Measurements from ENCODE around the gene TARBP1. TPM values are rescaled to one million over a fixed set of nuclear protein-coding genes. Genes with fewer than 3 reads are reported as not detected.
"Not testable (repeated sequence)": the region's sequence is repeated elsewhere in the genome, so short reads cannot be mapped to it uniquely, and the experiment has no call there.

Gene TARBP1
- total RNA-seq, 1 experiment from 2014 or later, result 28.7 TPM

DNA sequence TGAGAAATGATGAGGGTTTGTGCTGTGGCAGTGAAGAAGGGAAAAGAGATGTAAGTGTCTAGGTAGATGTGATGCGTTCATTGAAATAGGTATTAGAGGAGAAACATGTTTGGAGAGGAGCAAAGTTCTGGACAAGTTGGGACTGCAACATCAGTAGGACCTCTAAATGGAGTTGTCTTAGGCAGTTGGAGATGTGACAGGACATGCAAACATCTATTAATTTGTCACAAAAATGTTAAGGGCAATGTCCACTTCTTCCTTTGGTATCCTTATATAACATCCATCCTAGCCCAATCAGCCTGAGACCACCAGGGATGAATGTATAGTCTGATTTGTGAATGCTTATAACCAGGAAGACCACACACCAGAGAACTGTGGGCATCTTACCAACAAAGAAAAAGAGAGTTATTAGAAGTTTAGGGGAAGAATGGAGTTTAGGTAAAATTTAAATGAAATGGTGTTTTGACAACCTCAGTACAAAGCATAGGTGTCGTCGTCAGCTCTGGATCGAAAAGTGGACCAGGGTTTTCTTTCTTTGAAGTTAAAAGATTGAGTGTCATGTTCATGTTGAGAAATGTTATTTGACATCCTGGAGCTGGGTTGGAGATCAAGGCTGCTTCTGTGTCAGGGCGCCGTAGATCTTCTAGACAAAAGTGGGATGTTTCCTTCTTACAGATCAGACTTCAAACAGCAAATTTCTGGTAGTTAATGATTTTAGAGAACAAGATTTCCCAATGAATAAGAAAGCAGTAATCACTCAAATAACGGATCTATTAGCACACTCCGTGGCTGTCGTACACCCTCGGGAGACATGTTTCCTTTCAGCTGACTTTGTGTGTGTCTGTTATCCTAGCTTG lies 97.1 kb downstream of the TARBP1 start:
- no peak for DNase-seq
- Histone ChIP-seq H3K4me3 (ENCODE audit: insufficient read depth, low read depth, low read length) (no peak overlapping the region), H3K27me3 (ENCODE audit: control insufficient read depth, insufficient read depth, low read length) (no peaks in the 10 kb centered on the region), H3K36me3 (replicated peaks; ENCODE audit: control insufficient read depth, insufficient read depth, low read length) (peaks cover 6% of the 10 kb centered on the region)

DNA sequence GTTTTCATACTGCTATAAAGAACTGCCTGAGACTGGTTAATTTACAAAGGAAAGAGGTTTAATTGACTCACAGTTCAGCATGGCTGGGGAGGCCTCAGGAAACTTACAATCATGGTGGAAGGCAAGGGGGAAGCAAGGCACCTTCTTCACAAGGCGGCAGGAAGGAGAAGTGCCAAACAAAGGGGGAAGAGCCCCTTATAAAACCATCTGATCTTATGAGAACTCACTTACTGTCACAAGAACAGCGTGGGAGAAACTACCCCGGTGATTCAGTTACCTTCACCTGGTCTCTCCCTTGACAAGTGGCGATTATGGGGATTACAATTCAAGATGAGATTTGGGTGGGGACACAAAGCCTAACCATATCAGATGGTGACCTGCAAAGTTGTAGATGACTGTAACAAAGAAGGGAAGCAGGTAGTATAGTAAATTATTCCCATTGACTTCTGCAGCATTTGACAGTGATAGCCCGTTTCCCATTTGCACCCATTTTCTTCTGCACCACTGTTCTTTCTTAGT lies 99.3 kb downstream of the TARBP1 start:
- H3K36me3 ChIP-seq (replicated peaks; ENCODE audit: control insufficient read depth, insufficient read depth, low read length), result peaks cover 12% of the 10 kb centered on the region
- not testable (repeated sequence) for DNase-seq; H3K27me3 ChIP-seq (ENCODE audit: control insufficient read depth, insufficient read depth, low read length); H3K4me3 ChIP-seq (ENCODE audit: insufficient read depth, low read depth, low read length)

DNA sequence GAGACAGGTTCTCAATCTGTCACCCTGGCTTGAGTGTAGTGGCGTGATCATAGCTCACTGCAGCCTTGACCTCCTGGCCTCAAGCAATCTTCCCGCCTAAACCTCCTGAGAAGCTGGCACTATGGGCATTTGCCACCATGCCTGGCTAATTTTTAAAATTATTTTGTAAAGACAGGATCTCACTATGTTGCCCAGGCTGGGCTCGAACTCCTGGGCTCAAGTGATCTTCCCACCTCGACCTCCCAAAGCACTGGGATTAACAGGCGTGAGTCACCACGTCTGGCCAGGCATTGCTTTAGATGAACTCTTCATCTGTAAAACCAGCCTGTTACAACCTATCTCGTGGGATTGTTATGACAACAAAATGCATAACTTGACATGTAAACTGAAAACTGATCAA lies 103.3 kb downstream of the TARBP1 start:
- H3K4me3 ChIP-seq (ENCODE audit: insufficient read depth, low read depth, low read length), result no peak overlapping the region
- peaks cover 12% of the 10 kb centered on the region for H3K36me3 ChIP-seq (replicated peaks; ENCODE audit: control insufficient read depth, insufficient read depth, low read length)
- no peaks in the 10 kb centered on the region for H3K27me3 ChIP-seq (ENCODE audit: control insufficient read depth, insufficient read depth, low read length)
- no peak for DNase-seq

DNA sequence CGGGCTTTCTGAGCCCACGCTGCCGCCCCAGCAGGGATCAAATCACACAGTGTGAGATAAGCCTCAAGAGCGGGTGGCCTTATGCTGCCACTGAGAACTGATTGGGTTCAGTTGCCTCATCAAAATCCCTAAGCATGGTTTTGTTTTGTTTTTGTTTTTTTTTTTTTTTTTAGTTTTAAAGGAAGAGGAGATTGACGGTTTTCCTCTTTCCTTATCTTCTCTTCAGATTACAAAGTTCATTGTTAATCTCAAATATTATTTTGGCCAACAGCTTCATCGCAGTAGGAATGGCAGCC lies 105.1 kb downstream of the TARBP1 start:
- Histone ChIP-seq H3K27me3 (ENCODE audit: control insufficient read depth, insufficient read depth, low read length) (no peaks in the 10 kb centered on the region), H3K4me3 (ENCODE audit: insufficient read depth, low read depth, low read length) (peak overlapping the region; percentile 67), H3K36me3 (replicated peaks; ENCODE audit: control insufficient read depth, insufficient read depth, low read length) (peaks cover 11% of the 10 kb centered on the region)
- DNase-seq, result no peak

DNA sequence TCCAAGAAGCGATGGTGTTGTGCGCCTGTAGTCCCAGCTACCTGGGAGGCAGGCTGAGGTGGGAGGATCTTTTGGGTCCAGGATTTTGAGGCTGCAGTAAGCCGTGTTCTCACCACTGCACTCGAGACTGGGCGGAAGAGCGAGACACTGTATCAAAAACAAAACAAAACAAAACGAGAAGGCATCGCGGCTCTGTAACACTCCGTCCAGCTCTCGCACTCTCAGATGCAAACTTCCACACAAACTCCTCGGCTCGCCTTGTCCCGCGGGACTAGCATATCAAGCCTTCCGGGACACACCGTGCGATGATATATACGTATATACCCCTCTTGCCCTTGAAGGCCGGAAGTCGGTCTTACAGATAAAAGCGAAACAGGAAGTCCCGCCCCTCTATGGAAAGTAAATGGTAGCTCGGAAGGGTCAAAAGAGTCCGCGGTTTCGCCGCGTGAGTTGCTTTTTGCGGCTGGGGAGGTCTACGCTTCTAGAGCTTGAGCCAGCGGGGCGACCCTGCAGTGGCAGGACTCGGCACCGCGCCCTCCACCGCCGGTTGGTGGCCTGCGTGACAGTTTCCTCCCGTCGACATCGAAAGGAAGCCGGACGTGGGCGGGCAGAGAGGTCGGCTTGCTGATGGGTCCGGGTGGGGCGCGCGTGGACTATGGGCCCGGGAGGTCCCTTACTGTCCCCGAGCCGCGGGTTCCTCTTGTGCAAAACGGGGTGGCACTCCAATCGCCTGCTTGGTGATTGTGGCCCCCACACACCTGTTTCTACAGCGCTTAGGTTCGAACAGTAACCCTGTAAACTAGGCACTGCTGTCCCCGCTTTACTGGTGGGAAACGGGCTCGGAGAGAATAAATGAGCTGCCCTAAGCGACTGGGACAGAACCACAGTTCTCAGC lies 105.7 kb downstream of the TARBP1 start, which contains the start of gene COA6:
TSS of gene COA6 (plus strand) at position 393 of the 895 bp plus-strand sequence. CDS start at position 404, 11 bp downstream.
- Histone ChIP-seq H3K4me3 (ENCODE audit: insufficient read depth, low read depth, low read length) (peak within 1 kb of the TSS; percentile 67), H3K27me3 (ENCODE audit: control insufficient read depth, insufficient read depth, low read length) (no peaks in the 10 kb centered on the region), H3K36me3 (replicated peaks; ENCODE audit: control insufficient read depth, insufficient read depth, low read length) (peaks cover 11% of the 10 kb centered on the region)
- DNase-seq, result peak; percentile 82

DNA sequence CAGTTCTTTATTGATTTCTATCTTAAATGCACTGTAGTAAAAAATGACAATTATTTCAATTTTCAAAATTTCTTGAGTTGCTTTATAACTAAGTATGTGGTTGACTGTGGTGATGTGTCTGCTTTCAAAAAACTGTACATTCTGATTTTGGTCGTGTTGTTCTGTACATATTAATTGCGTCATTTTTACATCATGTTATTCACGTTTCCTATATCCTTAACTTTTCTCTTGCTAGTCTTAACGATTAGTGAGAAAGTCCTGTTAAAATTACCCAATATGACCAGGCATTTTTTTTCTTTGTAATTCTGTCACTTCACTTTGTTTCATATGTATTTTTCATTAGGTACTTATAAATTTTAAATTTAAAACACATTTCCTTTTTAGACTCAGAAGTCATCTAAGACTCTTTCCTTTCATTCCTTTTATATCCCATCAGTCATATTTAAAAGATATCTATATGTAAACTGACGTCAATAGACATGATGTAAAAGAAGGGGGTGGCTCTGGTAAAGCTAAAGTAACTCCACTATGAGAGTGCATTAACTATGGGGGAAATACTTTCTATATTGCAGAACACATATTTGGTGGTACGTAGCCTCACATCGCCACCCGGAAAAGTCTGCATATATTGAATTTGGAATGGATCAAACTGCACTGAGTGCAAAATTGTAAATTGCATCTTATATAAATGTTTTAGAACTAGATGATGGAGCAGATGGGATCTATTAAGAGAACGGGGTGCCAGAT lies 106.8 kb downstream of the TARBP1 start:
- peak overlapping the region; percentile 67 for H3K4me3 ChIP-seq (ENCODE audit: insufficient read depth, low read depth, low read length)
- peaks cover 6% of the 10 kb centered on the region for H3K36me3 ChIP-seq (replicated peaks; ENCODE audit: control insufficient read depth, insufficient read depth, low read length)
- H3K27me3 ChIP-seq (ENCODE audit: control insufficient read depth, insufficient read depth, low read length), result no peaks in the 10 kb centered on the region; the same call in 1 of the 2 replicates
- no peak for DNase-seq

DNA sequence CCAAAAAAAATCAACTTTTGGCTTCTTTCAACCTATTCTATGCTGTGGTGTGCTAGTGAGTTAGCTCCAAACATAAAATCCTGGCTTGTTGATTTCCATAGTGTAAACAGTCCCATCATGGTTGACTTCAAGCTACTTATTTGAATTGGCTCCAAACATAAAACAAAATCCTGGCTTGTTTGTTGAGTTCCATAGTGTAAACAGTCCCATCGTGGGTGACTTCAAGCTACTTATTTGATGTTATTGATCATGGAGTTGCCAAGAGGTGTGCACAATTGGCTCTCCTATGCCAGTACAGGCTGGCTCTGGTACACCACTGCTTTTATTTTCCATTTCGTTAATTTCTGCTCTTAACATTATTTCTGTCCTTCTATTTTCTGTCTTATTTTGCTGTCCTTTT lies 107.6 kb downstream of the TARBP1 start:
- no peak overlapping the region for H3K4me3 ChIP-seq (ENCODE audit: insufficient read depth, low read depth, low read length)
- DNase-seq, result no peak
- H3K27me3 ChIP-seq (ENCODE audit: control insufficient read depth, insufficient read depth, low read length), result no peaks in the 10 kb centered on the region; the same call in 1 of the 2 replicates
- peaks cover 6% of the 10 kb centered on the region for H3K36me3 ChIP-seq (replicated peaks; ENCODE audit: control insufficient read depth, insufficient read depth, low read length)

DNA sequence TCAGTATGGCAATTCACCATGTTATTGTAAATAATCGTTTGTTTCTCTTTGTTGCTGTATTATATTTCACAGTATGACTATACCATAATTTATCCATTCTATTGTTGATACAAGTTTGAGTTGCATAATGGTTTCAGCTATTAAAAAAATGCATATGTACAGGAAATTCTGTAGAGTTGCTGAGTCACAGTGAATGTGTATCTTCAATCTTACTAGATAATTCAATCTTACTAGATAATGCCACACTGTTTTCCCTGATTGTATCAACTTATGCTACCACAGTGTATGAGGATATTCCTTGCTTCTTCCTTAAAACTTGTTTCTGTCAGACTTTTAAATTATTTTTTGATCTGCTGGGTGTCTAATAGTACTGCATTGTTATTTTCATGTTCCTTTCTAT lies 109.2 kb downstream of the TARBP1 start:
- Histone ChIP-seq H3K36me3 (replicated peaks; ENCODE audit: control insufficient read depth, insufficient read depth, low read length) (0 out of 2 replicates have a peak, but pooled peaks cover 1% of the 10 kb centered on the region), H3K4me3 (ENCODE audit: insufficient read depth, low read depth, low read length) (no peak overlapping the region), H3K27me3 (ENCODE audit: control insufficient read depth, insufficient read depth, low read length) (no peaks in the 10 kb centered on the region; the same call in 1 of the 2 replicates)
- no peak for DNase-seq

DNA sequence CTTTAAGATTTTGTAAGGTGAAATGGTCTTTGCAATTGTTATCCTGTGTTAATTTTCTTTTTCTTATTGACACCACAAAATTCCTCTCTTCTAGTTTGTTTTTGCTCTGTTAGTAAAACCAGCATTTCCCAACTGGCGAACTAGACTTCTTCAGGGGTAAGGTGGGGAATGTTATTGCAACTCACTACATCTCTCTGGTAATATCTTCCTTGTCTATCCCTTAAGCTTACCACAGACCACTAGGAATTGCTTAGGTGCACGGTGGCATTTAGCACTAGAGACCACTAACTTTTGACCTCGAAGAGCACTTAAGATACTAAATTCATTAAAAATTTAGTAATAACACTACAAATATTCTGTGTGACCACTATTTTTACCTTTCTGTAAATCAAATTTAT lies 109.9 kb downstream of the TARBP1 start:
- Histone ChIP-seq H3K4me3 (ENCODE audit: insufficient read depth, low read depth, low read length) (no peak overlapping the region), H3K36me3 (replicated peaks; ENCODE audit: control insufficient read depth, insufficient read depth, low read length) (no peaks in the 10 kb centered on the region), H3K27me3 (ENCODE audit: control insufficient read depth, insufficient read depth, low read length) (no peaks in the 10 kb centered on the region; the same call in 1 of the 2 replicates)
- no peak for DNase-seq

DNA sequence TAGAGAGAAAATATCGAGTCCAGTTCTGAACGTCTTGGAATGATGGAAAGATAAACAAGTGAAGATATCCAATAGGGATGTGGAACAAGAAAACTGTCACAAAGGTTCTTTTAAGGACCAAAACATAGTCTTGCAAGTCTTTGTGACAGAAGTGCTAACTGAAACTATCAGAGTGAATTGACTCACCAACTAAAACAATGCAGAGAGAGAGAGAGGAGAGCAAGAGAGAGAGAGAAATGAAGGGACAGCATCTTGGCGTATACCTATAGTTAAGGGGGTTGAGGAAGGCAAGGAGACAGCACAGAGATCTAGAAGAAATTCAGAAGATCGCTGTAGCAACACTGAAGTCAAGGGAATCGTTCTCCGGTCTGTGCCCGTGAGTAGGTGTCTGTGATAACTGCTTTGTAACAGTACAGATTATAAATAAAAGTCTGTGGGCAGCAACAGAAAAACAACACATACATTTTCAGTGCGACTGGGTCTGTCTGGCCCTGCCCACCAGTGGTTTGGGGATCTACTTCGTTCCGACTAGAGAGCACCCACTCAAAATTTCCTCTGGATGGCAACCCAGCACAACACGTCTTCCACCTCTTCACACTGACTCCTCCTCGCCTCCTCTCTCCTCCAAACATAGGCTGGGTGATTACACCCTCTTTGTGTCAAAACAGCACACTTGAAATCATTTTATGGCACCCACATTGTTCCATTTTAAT lies 110.5 kb downstream of the TARBP1 start:
- no peaks in the 10 kb centered on the region for H3K36me3 ChIP-seq (replicated peaks; ENCODE audit: control insufficient read depth, insufficient read depth, low read length)
- H3K27me3 ChIP-seq (ENCODE audit: control insufficient read depth, insufficient read depth, low read length), result no peaks in the 10 kb centered on the region; the same call in 1 of the 2 replicates
- no peak overlapping the region for H3K4me3 ChIP-seq (ENCODE audit: insufficient read depth, low read depth, low read length)
- no peak for DNase-seq

DNA sequence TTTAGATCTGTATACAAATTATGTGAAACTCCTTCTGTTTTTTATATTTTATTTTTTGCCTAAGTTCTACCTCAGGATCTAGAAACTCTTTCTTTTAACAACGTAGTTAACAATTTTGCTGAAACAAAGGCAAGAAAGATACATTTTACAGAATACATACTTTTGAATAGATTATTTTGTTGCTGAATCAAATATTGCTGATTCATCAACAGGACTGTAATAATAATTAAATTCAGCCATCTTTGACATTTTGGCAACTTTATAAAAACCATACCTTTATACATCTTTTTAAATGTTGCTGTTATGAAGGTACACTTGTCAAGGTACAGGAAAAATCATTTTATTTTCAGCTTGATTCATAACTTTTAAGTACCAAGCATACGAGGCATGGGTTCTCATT lies 116.4 kb downstream of the TARBP1 start:
- H3K36me3 ChIP-seq (replicated peaks; ENCODE audit: control insufficient read depth, insufficient read depth, low read length), result no peaks in the 10 kb centered on the region
- H3K4me3 ChIP-seq (ENCODE audit: insufficient read depth, low read depth, low read length), result no peak overlapping the region
- no peak for DNase-seq
- H3K27me3 ChIP-seq (ENCODE audit: control insufficient read depth, insufficient read depth, low read length), result no peaks in the 10 kb centered on the region; the same call in 1 of the 2 replicates

DNA sequence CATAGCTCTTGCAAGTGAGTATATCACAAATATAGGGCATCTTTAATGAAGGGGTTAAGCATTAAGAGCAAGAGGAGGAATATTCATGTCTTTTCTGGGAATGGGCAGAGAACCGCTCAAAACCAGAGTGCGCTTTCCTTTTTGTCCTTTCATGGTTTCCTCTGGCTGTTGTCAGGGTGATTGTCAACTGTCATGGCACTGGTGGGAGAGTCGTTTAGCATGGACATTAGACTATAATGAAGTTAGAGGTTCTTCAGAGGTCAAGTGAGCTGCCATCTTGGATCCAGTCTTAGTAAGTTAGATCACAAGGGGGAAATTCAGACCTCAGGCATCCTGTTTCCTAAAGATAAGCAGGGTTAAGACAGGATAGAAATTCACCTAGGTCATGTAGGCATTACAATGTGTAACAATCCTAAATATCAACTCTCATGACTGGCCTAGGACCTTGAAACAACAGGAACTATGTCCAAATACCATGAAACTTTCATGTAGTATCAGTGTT lies 117.8 kb downstream of the TARBP1 start:
- no peak for DNase-seq
- H3K27me3 ChIP-seq (ENCODE audit: control insufficient read depth, insufficient read depth, low read length), result no peaks in the 10 kb centered on the region
- H3K36me3 ChIP-seq (replicated peaks; ENCODE audit: control insufficient read depth, insufficient read depth, low read length), result no peaks in the 10 kb centered on the region
- no peak overlapping the region for H3K4me3 ChIP-seq (ENCODE audit: insufficient read depth, low read depth, low read length)

DNA sequence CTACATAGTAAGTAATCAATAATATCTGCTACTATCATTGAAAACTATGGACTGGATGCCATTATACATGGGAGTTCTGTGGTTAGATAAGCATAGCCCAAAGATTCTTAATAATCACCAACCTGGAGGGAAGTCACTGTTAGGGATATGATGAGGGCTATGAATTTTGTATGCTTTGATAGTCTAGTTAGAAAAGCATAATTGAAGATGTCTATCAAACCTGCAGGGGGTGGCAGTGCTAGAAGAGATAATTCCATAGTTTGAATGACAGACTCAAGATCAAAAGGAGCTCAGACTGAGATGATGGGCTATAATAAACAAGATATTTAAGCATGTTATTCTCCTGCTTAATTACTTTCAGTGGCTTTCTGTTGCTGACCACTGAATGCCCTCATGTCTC lies 121.1 kb downstream of the TARBP1 start:
- Histone ChIP-seq H3K27me3 (ENCODE audit: control insufficient read depth, insufficient read depth, low read length) (no peaks in the 10 kb centered on the region), H3K4me3 (ENCODE audit: insufficient read depth, low read depth, low read length) (no peak overlapping the region), H3K36me3 (replicated peaks; ENCODE audit: control insufficient read depth, insufficient read depth, low read length) (no peaks in the 10 kb centered on the region)
- DNase-seq, result no peak
